HEK293 (cell line): ENCODE measurements around the gene RGL4.

Source experiments
- CTCF ChIA-PET: fragments of 350-600 bp; formaldehyde crosslinking; extraction: SDS; loops from one replicate; lab custom pipeline; 2021; ENCODE audit warnings: antibody characterized with exemption; lab: Yijun Ruan, JAX
- POLR2A ChIA-PET: fragments of 300-600 bp; formaldehyde crosslinking; extraction: SDS; loops from one replicate; lab custom pipeline; 2020; ENCODE audit warnings: antibody characterized with exemption, inconsistent platforms; lab: Yijun Ruan, JAX
- H3K27ac ChIP-seq: fragments of 200-500 bp; sonication (Bioruptor generic); 2 replicates; pipeline ENCODE4 v1.5.1; 2014; ENCODE audit warnings: low read depth, low read length, control low read depth, inconsistent platforms; ENCODE audit errors: extremely low read depth
- H3K36me3 ChIP-seq, 2 experiments: fragments of 200-500 bp in 1 of 2; sonication (Bioruptor generic) in 1 of 2; 1 replicate in 1 of 2; 2 replicates in 1 of 2; pipeline ENCODE4 v1.5.1; 2014 to 2017; ENCODE audit warnings: inconsistent platforms in 2 of 2, low read length in 2 of 2; ENCODE audit not compliant: control insufficient read depth in 2 of 2, insufficient read depth in 1 of 2
- H3K4me1 ChIP-seq: fragments of 200-500 bp; sonication (Bioruptor generic); 2 replicates; pipeline ENCODE4 v1.5.1; 2014; ENCODE audit warnings: mild to moderate bottlenecking, low read length, inconsistent platforms; ENCODE audit not compliant: control insufficient read depth, insufficient read depth
- H3K4me3 ChIP-seq: 2 replicates; pipeline ENCODE4 v1.5.1; 2011; ENCODE audit warnings: low read depth, mild to moderate bottlenecking, control low read depth, low read length, moderate library complexity
- H3K9me3 ChIP-seq: fragments of 200-500 bp; sonication (Bioruptor generic); 2 replicates; pipeline ENCODE4 v1.5.1; 2014; ENCODE audit warnings: low read depth, low read length, inconsistent platforms; ENCODE audit not compliant: control insufficient read depth, insufficient read depth
- KLF10 ChIP-seq: fragments of 450-650 bp; IDR thresholded peaks from 2 replicates; pipeline ENCODE4 v1.5.1; 2018; ENCODE audit warnings: missing biosample characterization, mild to moderate bottlenecking, missing genetic modification characterization
- SALL2 ChIP-seq: fragments of 450-650 bp; formaldehyde crosslinking; IDR thresholded peaks from 2 replicates; pipeline ENCODE4 v1.5.0; 2017; ENCODE audit warnings: missing biosample characterization, mild to moderate bottlenecking, missing genetic modification characterization, borderline replicate concordance
- TCF7L2 ChIP-seq: IDR thresholded peaks from 2 replicates; pipeline ENCODE4 v1.6.1; 2011; ENCODE audit warnings: low read depth, mild to moderate bottlenecking, inconsistent platforms, low read length, moderate library complexity, borderline replicate concordance
- TRIM28 ChIP-seq: IDR thresholded peaks from 2 replicates; pipeline ENCODE4 v1.6.1; 2011; ENCODE audit warnings: low read length, control low read depth, borderline replicate concordance
- ZNF114 ChIP-seq: fragments of 450-650 bp; formaldehyde crosslinking; IDR thresholded peaks from 2 replicates; pipeline ENCODE4 v1.5.0; 2017; ENCODE audit warnings: missing biosample characterization, missing genetic modification characterization
- ZNF155 ChIP-seq: fragments of 450-650 bp; formaldehyde crosslinking; IDR thresholded peaks from 2 replicates; pipeline ENCODE4 v1.5.1; 2016; ENCODE audit warnings: missing biosample characterization, missing genetic modification characterization
- ZNF157 ChIP-seq: fragments of 450-650 bp; formaldehyde crosslinking; IDR thresholded peaks from 2 replicates; pipeline ENCODE4 v1.5.1; 2016; ENCODE audit warnings: missing biosample characterization, missing genetic modification characterization
- ZNF19 ChIP-seq: fragments of 450-650 bp; formaldehyde crosslinking; IDR thresholded peaks from 2 replicates; pipeline ENCODE4; 2016; ENCODE audit warnings: missing biosample characterization, missing genetic modification characterization, low read depth
- ZNF274 ChIP-seq, 2 experiments: fragments of 200-500 bp in 1 of 2; fragments of 450-650 bp in 1 of 2; sonication (Bioruptor generic) in 1 of 2; formaldehyde crosslinking in 1 of 2; IDR thresholded peaks; 2 replicates each; pipeline versions ENCODE4 v1.5.1 to v1.6.1; 2014 to 2016; ENCODE audit warnings: borderline replicate concordance in 1 of 2, inconsistent platforms in 1 of 2, low read length in 1 of 2, missing biosample characterization in 1 of 2, missing genetic modification characterization in 1 of 2
- ZNF302 ChIP-seq: fragments of 450-650 bp; formaldehyde crosslinking; IDR thresholded peaks from 2 replicates; pipeline ENCODE4 v1.5.1; 2016; ENCODE audit warnings: missing biosample characterization, missing genetic modification characterization, low read depth
- ZNF37A ChIP-seq: fragments of 450-650 bp; IDR thresholded peaks from 2 replicates; pipeline ENCODE4 v1.5.1; 2018; ENCODE audit warnings: missing biosample characterization, missing genetic modification characterization
- ZNF544 ChIP-seq: fragments of 450-650 bp; formaldehyde crosslinking; IDR thresholded peaks from 2 replicates; pipeline ENCODE4 v1.5.0; 2017; ENCODE audit warnings: missing biosample characterization, missing genetic modification characterization
- ZNF596 ChIP-seq: fragments of 450-650 bp; IDR thresholded peaks from 2 replicates; pipeline ENCODE4 v1.5.0; 2018; ENCODE audit warnings: missing biosample characterization, mild to moderate bottlenecking, missing genetic modification characterization, moderate library complexity
- ZNF658 ChIP-seq: fragments of 450-650 bp; formaldehyde crosslinking; IDR thresholded peaks from 2 replicates; pipeline ENCODE4; 2016; ENCODE audit warnings: missing biosample characterization, missing genetic modification characterization
- ZNF660 ChIP-seq: fragments of 450-650 bp; IDR thresholded peaks from 2 replicates; pipeline ENCODE4 v1.5.1; 2018; ENCODE audit warnings: missing biosample characterization, mild to moderate bottlenecking, missing genetic modification characterization
- ZNF830 ChIP-seq: fragments of 450-650 bp; IDR thresholded peaks from 2 replicates; pipeline ENCODE4 v1.5.0; 2018; ENCODE audit warnings: missing biosample characterization, missing genetic modification characterization, low read depth, mild to moderate bottlenecking, moderate library complexity
- ZSCAN23 ChIP-seq: fragments of 450-650 bp; formaldehyde crosslinking; IDR thresholded peaks from 2 replicates; pipeline ENCODE4 v1.5.1; 2016; ENCODE audit warnings: missing biosample characterization, missing genetic modification characterization
- TF ChIP-seq, protein P1 (sequence below): fragments of 450-650 bp; IDR thresholded peaks from 2 replicates; pipeline ENCODE4 v1.5.1; 2018; ENCODE audit warnings: missing biosample characterization, missing genetic modification characterization
- TF ChIP-seq, protein P2 (sequence below): fragments of 450-650 bp; formaldehyde crosslinking; IDR thresholded peaks from 2 replicates; pipeline ENCODE4 v1.5.1; 2017; ENCODE audit warnings: missing biosample characterization, missing genetic modification characterization
- TF ChIP-seq, protein P3 (sequence below): fragments of 450-650 bp; formaldehyde crosslinking; IDR thresholded peaks from 2 replicates; pipeline ENCODE4 v1.5.1; 2016; ENCODE audit warnings: missing biosample characterization, missing genetic modification characterization
- TF ChIP-seq, protein P4 (sequence below): fragments of 450-650 bp; formaldehyde crosslinking; IDR thresholded peaks from 2 replicates; pipeline ENCODE4; 2016; ENCODE audit warnings: missing biosample characterization, missing genetic modification characterization
- TF ChIP-seq, protein P5 (sequence below): fragments of 450-650 bp; formaldehyde crosslinking; IDR thresholded peaks from 2 replicates; pipeline ENCODE4 v1.5.1; 2017; ENCODE audit warnings: missing biosample characterization, missing genetic modification characterization
- TF ChIP-seq, protein P6 (sequence below): fragments of 450-650 bp; formaldehyde crosslinking; IDR thresholded peaks from 2 replicates; pipeline ENCODE4 v1.5.1; 2016; ENCODE audit warnings: missing biosample characterization, missing genetic modification characterization, borderline replicate concordance

RGL4 gene

DNA sequence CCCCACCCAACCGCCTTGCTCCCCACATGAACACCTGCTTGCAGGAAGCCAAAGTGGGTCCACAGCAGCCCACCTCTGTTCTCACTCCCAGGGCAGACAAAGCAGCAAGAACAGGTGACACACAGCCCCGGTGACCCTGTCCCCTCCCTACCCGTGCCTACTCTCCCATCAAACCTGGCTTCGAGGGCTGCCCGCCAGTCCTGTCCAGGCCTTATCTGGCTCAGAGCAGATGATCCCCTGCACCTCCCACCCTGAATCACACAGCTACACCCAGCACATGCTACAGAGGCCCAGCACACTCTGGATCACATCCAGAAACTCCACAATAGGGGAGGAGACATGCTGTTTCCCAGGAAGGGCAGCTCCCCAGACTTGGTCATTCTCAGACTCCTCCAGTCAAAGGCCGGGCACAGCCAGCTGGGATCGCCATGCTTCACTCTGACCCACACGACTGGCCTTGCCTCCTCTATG lies 6.2 kb upstream of the RGL4 start (continued):
- TF ChIP-seq, protein P1, sequence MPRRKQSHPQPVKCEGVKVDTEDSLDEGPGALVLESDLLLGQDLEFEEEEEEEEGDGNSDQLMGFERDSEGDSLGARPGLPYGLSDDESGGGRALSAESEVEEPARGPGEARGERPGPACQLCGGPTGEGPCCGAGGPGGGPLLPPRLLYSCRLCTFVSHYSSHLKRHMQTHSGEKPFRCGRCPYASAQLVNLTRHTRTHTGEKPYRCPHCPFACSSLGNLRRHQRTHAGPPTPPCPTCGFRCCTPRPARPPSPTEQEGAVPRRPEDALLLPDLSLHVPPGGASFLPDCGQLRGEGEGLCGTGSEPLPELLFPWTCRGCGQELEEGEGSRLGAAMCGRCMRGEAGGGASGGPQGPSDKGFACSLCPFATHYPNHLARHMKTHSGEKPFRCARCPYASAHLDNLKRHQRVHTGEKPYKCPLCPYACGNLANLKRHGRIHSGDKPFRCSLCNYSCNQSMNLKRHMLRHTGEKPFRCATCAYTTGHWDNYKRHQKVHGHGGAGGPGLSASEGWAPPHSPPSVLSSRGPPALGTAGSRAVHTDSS (tag by site-specific recombination), result no peak
- TF ChIP-seq ZNF37A (tag by site-specific recombination) (no peak), ZNF830 (no peak), ZNF302 (tag by site-specific recombination) (no peak), ZNF157 (tag by site-specific recombination) (no peak)

DNA sequence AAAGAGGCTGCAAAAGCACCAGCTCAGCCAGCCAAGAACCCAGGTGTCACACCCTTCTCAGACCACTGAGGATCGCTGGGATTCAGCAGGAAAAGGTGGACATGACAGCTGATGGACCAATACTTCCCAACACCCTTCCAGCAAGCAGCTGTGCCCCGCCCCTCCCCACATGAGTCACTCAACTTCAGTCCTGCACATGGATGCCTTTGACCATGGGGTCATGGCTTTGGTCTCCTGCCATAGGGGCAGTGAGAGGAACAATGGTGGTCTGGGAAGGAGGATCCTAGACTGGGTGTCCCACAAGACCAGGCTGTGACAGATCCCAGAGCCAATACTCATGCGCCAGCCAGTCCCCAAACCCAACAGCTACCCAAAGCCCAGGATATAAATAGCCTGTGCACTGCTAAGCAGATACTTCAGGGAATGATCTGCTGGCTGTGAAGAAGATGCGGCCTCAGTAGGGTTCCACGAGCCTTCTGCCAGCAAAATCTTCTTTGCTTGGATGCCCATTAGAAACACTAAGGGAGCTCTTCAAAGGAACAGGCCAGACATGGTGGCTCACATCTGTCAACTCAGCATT lies 5.5 kb upstream of the RGL4 start:
- CTCF ChIA-PET, result interaction anchor here (1.0 to 1.3 kb wide), 2 partner anchors 18 to 164 kb away, joined by 3 read pairs; no protein-coding TSS in a partner anchor
- TF ChIP-seq TCF7L2, result no peak
- TF ChIP-seq ZNF658 (tag by site-specific recombination), result no peak
- TF ChIP-seq ZNF19, result no peak
- TF ChIP-seq ZNF660 (tag by site-specific recombination), result no peak
- TF ChIP-seq ZNF114, result no peak
- no peak for TF ChIP-seq ZNF596
- TF ChIP-seq ZNF155, result no peak
- no peak for TF ChIP-seq TRIM28
- TF ChIP-seq, protein P2, sequence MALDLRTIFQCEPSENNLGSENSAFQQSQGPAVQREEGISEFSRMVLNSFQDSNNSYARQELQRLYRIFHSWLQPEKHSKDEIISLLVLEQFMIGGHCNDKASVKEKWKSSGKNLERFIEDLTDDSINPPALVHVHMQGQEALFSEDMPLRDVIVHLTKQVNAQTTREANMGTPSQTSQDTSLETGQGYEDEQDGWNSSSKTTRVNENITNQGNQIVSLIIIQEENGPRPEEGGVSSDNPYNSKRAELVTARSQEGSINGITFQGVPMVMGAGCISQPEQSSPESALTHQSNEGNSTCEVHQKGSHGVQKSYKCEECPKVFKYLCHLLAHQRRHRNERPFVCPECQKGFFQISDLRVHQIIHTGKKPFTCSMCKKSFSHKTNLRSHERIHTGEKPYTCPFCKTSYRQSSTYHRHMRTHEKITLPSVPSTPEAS, result no peak
- TF ChIP-seq, protein P3, sequence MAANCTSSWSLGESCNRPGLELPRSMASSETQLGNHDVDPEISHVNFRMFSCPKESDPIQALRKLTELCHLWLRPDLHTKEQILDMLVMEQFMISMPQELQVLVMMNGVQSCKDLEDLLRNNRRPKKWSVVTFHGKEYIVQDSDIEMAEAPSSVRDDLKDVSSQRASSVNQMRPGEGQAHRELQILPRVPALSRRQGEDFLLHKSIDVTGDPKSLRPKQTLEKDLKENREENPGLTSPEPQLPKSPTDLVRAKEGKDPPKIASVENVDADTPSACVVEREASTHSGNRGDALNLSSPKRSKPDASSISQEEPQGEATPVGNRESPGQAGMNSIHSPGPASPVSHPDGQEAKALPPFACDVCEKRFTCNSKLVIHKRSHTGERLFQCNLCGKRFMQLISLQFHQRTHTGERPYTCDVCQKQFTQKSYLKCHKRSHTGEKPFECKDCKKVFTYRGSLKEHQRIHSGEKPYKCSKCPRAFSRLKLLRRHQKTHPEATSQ (tag by site-specific recombination), result no peak
- TF ChIP-seq KLF10 (tag by site-specific recombination), result no peak
- TF ChIP-seq ZNF544 (tag by site-specific recombination), result no peak
- TF ChIP-seq, protein P4, sequence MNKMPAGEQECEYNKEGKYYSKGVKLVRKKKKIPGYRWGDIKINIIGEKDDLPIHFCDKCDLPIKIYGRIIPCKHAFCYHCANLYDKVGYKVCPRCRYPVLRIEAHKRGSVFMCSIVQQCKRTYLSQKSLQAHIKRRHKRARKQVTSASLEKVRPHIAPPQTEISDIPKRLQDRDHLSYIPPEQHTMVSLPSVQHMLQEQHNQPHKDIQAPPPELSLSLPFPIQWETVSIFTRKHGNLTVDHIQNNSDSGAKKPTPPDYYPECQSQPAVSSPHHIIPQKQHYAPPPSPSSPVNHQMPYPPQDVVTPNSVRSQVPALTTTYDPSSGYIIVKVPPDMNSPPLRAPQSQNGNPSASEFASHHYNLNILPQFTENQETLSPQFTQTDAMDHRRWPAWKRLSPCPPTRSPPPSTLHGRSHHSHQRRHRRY (tag by site-specific recombination), result no peak
- no peak for TF ChIP-seq ZSCAN23
- TF ChIP-seq, protein P5, sequence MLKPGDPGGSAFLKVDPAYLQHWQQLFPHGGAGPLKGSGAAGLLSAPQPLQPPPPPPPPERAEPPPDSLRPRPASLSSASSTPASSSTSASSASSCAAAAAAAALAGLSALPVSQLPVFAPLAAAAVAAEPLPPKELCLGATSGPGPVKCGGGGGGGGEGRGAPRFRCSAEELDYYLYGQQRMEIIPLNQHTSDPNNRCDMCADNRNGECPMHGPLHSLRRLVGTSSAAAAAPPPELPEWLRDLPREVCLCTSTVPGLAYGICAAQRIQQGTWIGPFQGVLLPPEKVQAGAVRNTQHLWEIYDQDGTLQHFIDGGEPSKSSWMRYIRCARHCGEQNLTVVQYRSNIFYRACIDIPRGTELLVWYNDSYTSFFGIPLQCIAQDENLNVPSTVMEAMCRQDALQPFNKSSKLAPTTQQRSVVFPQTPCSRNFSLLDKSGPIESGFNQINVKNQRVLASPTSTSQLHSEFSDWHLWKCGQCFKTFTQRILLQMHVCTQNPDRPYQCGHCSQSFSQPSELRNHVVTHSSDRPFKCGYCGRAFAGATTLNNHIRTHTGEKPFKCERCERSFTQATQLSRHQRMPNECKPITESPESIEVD (tag by site-specific recombination), result no peak
- TF ChIP-seq, protein P6, sequence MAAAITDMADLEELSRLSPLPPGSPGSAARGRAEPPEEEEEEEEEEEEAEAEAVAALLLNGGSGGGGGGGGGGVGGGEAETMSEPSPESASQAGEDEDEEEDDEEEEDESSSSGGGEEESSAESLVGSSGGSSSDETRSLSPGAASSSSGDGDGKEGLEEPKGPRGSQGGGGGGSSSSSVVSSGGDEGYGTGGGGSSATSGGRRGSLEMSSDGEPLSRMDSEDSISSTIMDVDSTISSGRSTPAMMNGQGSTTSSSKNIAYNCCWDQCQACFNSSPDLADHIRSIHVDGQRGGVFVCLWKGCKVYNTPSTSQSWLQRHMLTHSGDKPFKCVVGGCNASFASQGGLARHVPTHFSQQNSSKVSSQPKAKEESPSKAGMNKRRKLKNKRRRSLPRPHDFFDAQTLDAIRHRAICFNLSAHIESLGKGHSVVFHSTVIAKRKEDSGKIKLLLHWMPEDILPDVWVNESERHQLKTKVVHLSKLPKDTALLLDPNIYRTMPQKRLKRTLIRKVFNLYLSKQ (tag by site-specific recombination), result no peak
- no peak for TF ChIP-seq SALL2 (tag by site-specific recombination)
- TF ChIP-seq ZNF274 (IDR thresholded peaks at IDR 0.05; ENCODE audit: low read length), result no peak
- TF ChIP-seq ZNF274 (tag by site-specific recombination; IDR thresholded peaks at IDR 0.05; ENCODE audit: borderline replicate concordance), result no peak
- TF ChIP-seq, all 188 proteins: peak for 0
- no peaks in the 10 kb centered on the region for H3K9me3 ChIP-seq
- H3K36me3 ChIP-seq, result peaks cover 4 to 88% of the 10 kb centered on the region in 2 experiments; a peak in 1 of 3 replicates
- no peaks in the 10 kb centered on the region for H3K4me1 ChIP-seq
- no peak overlapping the region for H3K27ac ChIP-seq
- POLR2A ChIA-PET, result interaction anchor here (1.0 kb wide), 1 partner anchor 32 kb away, joined by 5 read pairs; no protein-coding TSS in a partner anchor
- no peak overlapping the region for H3K4me3 ChIP-seq
